GM21423 (cell line): ENCODE data around the gene CEMP1.

ENCODE experiments used
- ATAC-seq: cut with Tn5 transposase; IDR thresholded peaks from one replicate; pipeline ENCODE4 v1.9.1; 2021; ENCODE audit warnings: mild to moderate bottlenecking, moderate library complexity; ENCODE audit not compliant: unreplicated experiment

Gene CEMP1

DNA sequence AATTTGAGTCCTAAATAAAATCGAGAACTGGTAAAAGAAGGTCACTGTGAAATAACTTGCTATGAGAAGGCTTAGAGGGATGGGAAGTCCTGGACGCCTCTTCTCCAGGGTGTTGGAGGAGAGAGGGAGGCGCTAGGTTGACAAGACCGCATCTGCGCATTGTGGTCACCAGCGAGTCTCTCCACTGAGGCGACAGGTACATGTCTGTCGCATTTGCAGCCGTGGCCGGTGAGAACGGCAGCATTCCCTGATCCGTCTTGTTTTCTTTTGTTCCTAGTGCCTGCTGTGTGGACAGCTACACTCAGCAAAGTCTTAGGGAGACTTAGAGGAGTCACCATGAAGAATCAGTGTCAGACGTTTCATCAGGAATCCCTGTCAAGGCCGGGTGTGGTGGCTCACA is 25.5 kb downstream of the CEMP1 start:
- ATAC-seq = no peak

DNA sequence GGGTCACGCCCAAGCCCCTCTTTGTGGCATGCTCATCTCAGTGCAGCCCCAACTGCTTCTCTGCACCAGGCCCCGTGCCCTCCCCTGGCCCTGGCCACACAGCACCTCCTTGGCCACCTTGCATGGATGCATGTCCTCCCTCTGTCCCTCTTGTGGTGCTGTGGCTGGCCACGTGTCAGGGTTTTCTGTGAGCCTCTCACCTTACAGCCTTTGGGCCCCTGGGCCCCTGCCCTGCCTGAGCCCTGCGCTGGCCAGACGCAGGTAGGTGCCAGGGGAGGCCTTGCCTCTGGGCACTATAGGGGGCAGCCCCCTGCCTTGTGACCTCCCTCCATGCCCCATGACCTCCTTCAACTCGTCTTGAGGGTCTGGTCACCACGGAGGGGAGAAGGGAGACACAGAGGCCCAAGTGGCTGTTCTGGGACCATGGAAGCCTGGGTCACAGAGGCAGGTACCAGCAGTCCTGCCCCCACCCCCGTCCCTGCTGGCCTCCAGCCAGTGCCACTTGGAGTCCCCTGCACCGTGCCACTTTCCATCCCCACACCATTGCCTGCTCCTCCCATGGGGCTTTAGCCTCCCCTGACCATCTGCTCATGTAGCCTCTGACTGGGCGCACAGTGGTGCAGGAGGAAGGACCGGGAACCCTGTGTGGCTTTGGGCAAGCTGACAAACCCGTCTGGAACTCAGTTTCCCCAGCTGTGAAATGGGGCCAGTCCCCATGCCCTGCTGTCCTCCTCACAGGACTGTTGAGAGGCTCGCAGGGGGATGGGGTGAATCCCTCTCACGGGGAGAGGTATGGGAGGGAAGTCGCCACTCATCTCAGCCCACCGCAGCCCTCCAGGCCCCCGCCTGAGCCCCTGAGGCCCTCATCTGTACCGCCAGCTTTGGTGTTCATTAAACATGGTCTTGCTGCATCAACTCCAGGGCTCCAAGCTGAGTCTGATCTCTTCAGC is 29.0 kb downstream of the CEMP1 start:
- ATAC-seq = no peak

DNA sequence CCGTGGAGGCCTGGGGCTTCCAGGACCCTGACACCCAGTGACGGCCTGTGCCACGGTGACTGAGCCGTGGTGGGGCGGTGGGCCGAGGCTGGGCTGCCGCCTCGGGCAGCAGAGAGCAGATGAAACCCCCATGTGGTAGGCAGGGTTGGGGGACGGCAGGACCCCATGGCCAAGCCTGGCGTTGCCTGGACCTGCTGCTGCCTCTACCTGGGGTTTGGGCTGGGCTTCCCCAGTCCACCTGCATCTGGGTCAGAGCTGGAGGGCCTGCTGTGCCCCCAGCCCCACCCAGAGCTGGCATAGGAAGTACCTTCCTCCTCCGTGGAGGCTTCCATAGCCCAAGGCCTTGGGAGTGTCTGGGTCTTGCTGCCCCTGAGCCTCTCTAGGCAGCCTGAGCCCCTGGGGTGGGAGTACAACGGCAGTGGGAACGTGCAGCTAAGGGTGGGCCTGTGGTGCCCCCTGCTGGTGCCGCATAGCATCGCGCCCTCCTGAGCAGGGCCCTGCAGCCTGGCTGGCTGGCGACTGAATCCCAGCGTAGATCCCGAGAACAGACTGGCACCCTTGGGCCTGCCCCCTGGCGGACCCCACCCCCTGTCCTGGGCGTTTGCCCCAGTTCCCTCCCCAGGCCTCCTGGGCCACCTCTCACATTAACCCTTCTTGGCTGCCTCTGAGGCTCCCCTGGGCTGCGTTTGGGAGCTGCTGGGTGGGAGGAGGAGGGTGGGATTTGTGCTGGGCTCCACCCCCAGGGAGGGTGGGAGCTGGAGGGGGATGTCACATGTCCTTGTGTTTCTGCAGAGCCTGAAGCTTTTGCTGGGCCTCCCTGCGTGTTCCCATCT is 30.1 kb downstream of the CEMP1 start:
- ATAC-seq = peak; percentile 59

DNA sequence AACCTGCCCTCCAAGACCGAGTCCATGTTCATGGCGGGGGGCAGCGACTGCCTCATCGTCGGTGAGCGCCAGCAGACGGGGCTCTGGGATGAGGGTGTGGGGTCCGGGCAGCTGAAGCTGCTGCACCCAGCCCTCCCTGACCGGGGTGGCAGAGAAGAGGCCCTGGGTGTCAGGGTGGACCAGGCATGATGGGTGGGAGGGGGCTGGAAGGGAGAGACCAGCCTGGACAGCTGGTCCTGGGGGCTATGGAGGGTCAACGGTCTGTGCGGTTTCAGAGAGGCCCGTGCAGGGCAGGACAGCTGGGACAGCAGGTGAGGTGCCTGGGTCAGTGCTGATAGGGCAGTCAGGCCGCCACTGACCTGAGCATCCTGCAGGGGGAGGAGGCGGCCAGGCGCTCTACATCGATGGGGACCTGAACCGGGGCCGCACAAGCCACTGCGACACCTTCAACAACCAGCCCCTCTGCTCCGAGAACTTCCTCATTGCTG is 30.7 kb downstream of the CEMP1 start:
- no peak for ATAC-seq

DNA sequence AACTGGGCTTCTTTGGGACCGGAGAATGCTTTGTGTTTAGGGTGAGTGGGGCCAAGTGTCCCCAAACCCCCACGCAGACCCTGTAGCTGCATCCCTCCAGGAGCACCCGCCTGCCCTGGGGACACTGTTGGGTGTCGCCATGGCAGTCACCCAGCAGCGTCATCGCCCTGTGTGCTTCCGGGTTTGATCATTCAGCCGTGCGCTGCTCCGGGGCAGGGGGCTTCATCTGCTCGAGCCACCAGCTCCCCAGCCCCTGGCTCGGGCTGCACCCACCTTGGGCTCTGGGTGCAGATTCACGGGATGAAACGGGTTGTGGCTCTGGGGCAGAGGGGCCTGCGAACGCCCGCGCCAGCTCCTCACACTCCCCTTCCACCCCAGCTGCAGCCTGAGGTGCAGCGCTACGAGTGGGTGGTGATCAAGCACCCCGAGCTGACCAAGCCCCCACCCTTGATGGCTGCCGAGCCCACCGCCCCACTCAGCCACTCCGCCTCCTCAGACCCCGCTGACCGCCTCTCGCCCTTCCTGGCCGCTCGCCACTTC is 31.2 kb downstream of the CEMP1 start:
- no peak for ATAC-seq

DNA sequence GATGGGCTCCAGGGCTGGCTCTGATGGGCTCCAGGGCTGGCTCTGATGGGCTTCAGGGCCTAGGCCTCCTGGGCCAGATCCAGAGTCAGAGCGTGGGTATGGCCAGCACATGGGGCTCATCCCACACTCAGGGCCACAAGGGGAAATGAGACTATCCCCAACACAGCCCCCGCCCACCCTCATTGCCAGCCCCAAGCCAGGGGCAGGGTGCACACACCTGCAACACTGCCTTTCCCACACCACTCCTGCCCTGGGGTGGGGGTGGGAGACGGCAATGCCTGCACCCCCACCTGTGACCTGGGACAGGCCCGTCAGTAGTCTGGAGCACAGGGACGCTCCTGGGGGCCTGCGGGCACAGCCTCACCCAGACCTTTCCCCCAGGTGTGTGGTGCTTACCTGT is 31.8 kb downstream of the CEMP1 start:
- no peak for ATAC-seq

DNA sequence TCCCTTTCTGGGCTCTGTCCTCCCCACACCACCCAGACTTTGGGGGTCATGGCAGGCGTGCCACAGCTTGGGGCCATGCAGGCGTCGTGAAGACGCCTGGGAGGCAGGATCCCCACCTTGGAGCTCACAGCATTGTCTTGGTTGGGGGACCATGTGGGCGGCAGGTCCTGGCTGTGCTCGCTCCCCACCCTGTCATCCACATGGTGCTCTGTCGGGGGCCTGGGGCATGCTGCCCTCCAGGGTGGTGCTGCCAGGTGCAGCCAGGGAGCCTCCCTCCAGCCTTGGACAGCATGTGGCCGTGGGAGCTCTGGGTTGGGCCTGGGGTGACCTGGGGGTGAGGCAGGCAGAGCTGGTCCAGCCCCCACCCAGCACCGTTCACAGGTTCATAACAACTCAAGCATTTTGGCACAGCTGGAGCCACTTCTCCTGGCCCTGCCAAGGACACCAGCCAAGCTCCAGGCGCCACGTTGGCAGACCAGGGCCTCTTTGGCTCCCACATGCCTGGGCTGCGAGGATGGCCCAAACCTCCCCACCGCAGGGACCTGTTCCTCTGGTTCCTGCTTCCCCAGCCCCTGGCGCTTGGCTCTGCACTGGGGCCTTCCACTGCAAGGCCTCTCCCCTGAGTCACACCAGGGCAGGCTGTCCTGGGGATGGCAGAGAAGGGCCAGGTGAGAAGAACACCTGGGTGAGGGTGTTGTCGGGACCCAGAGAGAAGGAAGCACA is 32.5 kb downstream of the CEMP1 start:
- ATAC-seq = no peak

DNA sequence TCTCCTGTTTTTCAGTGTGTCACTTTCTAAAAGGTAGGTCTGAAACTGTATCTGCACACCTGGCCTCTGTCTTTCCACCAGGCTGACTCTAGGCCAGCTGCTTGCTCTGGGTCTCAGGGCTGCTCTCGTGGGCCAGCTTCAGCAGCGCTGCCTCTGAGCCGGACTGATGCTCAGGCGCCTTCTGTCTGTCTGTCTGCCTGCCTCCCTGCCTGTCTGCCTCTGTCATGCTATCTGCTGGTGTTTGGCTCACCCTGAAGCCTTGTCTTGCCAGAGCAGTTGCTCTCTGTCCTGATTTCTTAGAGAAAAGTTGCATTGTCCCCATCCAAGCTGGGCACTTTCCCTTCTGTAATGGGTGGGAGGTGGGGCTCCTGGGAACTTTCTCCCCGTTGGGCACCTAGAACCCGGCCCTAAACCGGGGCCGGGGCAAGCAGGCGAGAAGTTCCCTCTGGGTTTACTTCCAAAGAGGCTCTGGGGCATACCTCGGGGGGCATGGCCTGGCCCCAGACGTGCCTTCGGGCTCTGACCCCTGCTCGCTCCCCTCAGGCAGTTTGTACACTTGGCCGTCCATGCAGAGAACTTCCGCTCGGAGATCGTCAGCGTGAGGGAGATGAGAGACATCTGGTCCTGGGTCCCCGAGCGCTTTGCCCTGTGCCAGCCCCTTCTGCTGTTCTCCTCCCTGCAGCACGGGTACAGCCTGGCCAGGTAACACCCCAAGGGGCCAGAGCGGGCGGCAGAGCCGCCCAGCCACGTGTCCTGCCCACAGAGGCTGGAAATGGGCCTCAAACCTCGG is 33.3 kb downstream of the CEMP1 start:
- no peak for ATAC-seq

DNA sequence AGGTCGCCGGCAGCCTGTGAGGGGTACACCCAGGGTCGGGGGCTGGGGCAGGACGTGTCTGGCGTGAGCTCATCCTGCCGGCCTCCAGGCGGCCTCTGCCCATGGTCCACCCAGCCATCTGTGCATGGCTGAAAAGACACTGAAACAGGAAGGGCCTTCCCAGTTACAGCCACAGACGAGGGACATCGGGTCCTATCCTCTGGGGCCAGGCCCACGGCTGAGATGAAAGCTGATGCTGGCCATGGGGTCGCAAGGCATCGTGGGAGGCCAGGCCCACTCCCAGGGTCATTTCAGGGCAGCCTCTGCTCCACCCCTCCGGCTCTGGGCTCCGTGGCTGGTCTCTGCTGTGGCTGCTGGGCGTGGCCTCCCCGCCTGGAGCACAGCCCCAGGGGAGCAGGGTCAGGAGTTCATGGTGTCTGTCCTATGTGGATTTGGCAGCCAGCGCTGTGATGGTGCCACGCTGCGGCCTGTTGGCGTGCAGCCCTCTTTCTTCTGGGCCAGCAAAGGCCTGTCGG is 34.0 kb downstream of the CEMP1 start:
- ATAC-seq = no peak

DNA sequence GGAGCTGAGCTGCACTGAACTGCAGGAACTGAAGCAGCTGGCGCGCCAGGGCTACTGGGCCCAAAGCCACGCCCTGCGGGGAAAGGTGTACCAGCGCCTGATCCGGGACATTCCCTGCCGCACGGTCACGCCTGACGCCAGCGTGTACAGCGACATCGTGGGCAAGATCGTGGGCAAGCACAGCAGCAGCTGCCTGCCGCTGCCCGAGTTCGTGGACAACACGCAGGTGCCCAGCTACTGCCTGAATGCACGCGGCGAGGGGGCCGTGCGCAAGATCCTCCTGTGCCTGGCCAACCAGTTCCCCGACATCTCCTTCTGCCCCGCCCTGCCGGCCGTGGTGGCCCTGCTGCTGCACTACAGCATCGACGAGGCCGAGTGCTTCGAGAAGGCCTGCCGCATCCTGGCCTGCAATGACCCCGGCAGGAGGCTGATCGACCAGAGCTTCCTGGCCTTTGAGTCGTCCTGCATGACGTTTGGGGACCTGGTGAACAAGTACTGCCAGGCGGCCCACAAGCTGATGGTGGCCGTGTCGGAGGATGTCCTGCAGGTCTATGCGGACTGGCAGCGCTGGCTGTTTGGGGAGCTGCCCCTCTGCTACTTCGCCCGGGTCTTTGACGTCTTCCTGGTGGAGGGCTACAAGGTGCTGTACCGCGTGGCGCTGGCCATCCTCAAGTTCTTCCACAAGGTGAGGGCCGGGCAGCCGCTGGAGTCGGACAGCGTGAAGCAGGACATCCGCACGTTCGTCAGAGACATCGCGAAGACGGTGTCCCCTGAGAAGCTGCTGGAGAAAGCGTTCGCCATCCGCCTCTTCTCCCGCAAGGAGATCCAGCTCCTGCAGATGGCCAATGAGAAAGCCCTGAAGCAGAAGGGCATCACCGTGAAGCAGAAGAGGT is 34.7 kb downstream of the CEMP1 start:
- ATAC-seq = no peak

DNA sequence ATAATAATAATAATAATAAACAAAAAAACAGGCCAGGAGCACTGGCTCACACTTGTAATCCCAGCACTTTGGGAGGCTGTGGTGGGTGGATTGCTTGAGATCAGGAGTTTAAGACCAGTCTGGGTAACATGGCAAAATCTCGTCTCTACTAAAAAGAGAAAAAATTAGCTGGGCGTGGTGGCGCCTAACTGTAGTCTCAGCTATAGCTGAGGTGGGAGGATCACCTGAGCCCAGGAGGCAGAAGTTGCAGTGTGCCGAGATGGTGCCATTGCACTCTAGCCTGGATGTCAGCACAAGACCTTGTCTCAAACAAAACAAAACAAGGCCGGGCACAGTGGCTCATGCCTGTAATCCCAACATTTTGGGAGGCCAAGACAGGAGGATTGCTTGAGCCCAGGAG is 36.2 kb downstream of the CEMP1 start:
- ATAC-seq = no peak

DNA sequence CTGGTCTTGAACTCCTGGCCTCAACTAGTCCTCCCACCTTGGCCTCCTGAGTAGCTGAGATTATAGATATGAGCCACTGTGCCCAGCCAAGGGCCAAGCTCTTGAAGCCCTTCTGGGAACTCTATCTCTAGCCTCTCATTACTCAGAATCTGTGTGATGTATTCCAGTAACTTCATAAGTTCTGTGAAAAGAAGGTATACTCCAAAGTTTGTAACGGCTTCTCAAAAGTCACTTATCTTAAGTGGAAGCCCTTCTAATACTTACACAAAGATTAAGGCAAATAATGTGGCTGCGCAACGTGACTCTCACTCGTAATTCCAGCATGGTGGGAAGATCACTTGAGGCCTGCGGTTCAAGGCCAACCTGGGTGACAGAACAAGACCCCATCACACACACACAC is 36.6 kb downstream of the CEMP1 start:
- ATAC-seq = no peak

DNA sequence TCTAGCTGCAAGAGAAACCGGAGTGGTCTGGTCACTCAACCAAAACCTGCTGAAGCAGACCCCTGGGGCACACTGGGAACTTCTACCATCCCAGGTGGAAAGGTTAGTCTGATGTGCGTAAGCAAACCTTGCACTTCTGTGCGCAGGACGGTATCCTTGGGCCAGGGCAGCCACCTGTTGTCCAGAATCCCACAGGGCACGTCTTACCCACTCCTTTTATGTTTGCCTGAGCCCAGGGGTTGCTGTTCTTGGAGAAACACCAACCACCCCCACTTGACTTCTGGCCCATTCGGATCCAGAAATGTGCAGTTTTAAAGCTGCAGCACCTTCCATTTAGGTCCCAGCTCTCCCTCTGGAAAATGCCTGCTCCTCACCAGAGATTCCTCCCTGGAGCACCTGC is 37.6 kb downstream of the CEMP1 start:
- ATAC-seq = no peak

DNA sequence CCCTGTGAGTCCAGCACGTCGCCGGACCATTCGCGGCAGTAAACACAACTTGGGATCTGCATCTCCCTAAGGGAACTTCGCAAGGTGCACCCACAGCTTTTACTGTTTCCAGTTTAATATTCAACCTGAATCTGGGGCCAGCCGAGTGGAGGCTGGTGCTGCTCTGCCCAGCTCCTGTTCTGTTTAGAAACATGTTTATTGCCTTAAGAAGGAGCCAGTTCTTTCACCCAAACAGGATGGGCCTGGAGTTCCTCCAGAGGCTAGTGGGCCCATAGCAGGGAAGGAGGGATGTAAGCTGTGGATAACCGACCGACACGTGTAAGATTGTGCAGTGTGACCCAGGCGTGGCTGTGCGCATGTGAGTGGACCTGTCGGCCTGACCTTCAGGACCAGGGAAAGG is 38.9 kb downstream of the CEMP1 start:
- ATAC-seq = no peak

DNA sequence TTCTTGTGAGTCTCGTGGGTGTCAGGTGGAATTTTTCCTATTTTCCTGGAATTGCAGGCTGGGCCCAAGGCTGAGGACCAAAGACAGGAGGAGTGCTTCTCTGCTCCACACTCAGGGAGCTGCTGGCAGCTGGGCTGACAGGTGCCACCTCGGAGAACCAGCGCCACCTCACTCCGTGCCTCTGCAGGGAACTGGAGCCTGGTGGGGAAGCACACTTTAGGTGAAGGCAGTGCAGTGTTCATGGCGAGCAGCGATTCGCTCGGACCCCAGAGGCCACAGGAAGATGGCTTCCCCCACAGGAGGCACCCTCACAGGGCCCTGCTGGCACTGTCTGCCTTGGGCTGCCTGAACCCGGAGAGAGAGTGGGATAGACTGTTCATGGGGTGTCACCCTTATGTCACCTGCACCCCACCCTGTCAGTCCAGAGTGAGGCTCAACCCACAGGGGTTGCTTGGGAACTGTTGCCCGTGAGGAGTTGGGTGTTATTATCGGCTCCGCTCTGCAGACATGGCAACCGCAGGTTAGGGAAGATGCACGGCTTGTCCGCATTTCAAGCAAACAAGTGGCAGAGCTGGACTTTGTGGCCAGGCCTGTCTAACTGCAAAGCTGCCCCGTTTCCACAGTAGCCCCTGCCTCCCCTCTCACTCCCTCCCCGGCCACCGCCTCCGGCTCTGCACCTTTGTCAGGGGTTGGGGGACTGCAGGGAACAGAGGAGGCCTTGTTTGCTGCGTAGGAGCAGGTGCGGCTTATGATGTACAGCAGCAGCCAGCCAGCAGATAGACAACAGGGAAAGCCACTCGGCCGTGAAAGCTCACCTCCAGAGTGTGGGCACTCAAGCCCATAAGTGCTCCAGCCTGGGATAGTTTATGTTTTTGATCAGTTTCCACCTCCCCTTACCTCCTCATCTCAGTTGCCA is 40.8 kb downstream of the CEMP1 start:
- ATAC-seq = no peak

DNA sequence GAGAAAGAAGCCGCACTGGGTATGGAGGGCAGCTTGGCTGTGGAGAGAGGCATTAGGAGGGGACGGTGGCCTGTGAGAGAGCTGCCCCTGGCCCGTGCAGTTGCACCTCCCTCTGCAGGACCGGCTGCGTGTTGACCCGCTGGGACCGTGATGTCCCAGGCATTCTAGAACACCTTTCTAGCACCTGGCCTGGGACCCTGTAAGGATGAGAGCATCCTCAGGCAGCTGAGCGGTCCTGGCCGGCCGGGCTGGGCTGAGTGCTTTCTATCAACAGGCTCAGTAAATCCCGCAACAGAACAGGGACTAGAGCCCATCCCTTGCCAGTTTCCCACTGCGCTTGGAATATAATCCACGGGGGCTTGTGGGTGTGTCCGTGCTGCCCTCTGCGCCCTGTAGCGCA is 41.6 kb downstream of the CEMP1 start:
- ATAC-seq = no peak

DNA sequence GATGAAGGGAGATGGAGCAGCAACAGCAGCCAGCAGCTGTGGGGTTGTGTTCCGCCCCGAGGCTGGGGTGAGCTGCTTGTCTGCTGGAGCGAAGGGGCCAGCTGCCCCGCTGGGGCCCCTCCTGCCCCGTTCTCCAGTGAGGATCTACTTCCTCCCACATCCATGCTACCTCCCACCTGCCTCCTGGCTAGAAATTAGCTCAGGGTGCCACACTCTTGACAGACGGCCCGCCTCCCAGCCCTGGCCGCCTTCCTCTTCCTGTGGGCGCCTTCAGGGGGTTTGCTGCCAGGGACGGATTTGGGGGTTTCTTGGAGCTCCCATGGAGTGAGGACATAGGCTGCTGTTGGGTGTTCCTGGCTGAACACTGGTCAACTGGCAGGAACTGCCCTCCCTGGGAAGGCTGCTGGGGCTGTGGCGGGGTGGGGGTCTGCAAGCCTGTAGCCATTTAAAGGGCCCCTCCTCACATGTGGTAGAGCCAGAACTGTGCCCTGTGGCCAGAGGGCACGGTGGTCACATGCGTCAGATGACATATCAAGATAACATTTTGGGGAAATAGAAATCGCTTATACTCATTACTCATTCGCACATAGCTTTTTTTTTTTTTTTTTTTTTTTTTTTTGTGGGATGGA is 43.2 kb downstream of the CEMP1 start:
- ATAC-seq = no peak

DNA sequence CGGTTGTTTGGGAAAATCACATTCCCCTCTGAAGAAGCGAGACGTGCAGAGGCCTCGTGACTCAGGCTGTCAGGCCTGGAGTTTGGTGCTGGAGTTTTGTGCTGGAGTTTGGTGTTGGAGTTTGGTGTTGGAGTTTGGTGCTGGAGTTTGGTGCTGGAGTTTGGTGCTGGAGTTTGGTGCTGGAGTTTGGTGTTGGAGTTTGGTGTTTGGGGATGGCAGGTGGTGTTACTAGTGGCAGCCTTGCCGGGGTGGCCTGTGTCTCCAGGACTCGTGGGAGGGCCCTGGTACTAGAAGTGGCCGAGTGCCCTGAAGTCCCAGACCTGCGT is 43.7 kb downstream of the CEMP1 start:
- no peak for ATAC-seq
